BJ (cell line): ENCODE results near the gene UNK. TPM values are rescaled to one million over a fixed set of nuclear protein-coding genes. Genes with fewer than 3 reads are reported as not detected.
"Not testable (repeated sequence)": the region's sequence is repeated elsewhere in the genome, so short reads cannot be mapped to it uniquely, and the experiment has no call there.

ENCODE experiments used
- CTCF ChIA-PET: fragments of 350-600 bp; formaldehyde crosslinking; extraction: SDS; loops from one replicate; lab custom pipeline; 2021; ENCODE audit warnings: antibody characterized with exemption, inconsistent platforms; lab: Yijun Ruan, JAX
- POLR2A ChIA-PET: fragments of 300-600 bp; sonication (Branson Sonifier 250); formaldehyde crosslinking; extraction: SDS; loops from one replicate; lab custom pipeline; 2021; ENCODE audit warnings: antibody characterized with exemption; lab: Charles Lee
- DNase-seq: peaks from one replicate; pipeline ENCODE4 v3.0.0-alpha.2; 2011; ENCODE audit warnings: low read depth
- H3K27me3 ChIP-seq: 2 replicates; pipeline ENCODE4 v1.6.0; 2011; ENCODE audit warnings: low read length; ENCODE audit not compliant: control insufficient read depth, insufficient read depth
- H3K36me3 ChIP-seq: 2 replicates; pipeline ENCODE4 v1.5.1; 2011; ENCODE audit warnings: low read length; ENCODE audit not compliant: control insufficient read depth, insufficient read depth
- H3K4me3 ChIP-seq: 2 replicates; pipeline ENCODE4 v1.5.1; 2011; ENCODE audit warnings: low read depth, mild to moderate bottlenecking, control low read depth, low read length
- CTCF ChIP-seq: IDR thresholded peaks from 2 replicates; pipeline ENCODE4 v1.5.1; 2011; ENCODE audit warnings: low read depth, mild to moderate bottlenecking, control low read depth, inconsistent platforms, low read length, moderate library complexity; ENCODE audit not compliant: insufficient read depth
- polyA plus RNA-seq: library from polyadenylated mRNA; depleted of rRNA; stranded (reverse); fragments of >200 nt; gene quantifications from 2 replicates; pipeline ENCODE4 v1.2.3, GENCODE V29; 2011

Gene UNK
- polyA plus RNA-seq, 1 experiment, result 7.2 TPM

GRCh38 chr17:75864448-75864871 is 79.9 kb downstream of the UNK start:
- Histone ChIP-seq H3K4me3 (no peak overlapping the region), H3K27me3 (no peaks in the 10 kb centered on the region), H3K36me3 (no peaks in the 10 kb centered on the region)
- DNase-seq, result peak; percentile 63
- ChIA-PET CTCF (interaction anchor here (1.0 to 1.8 kb wide), 3 partner anchors 9 to 25 kb away, joined by 3 to 8 read pairs (median 6); partner anchors contain the start of gene WBP2), POLR2A (interaction anchor here (0.5 kb wide), 1 partner anchor 32 kb away, joined by 3 read pairs; the partner anchor contains the start of gene TRIM65)
- no peak for TF ChIP-seq CTCF

- CTCF ChIA-PET, result interaction anchor here (1.0 to 1.8 kb wide), 3 partner anchors 9 to 25 kb away, joined by 3 to 8 read pairs (median 6); partner anchors contain the start of gene WBP2
- POLR2A ChIA-PET, result not testable (repeated sequence)
Measured at GRCh38 chr17:75864887-75865286, 80.3 kb downstream of the UNK start.

GRCh38 chr17:75865404-75866188 is 81.0 kb downstream of the UNK start:
- CTCF ChIA-PET, result interaction anchor here (1.3 to 1.8 kb wide), 2 partner anchors 10 to 24 kb away, joined by 3 to 6 read pairs; partner anchors contain the start of gene WBP2
- DNase-seq, POLR2A ChIA-PET, H3K27me3 ChIP-seq, H3K4me3 ChIP-seq, H3K36me3 ChIP-seq: not testable (repeated sequence)

More at GRCh38 chr17:75864887-75865286, 80.3 kb downstream of the UNK start:
- H3K36me3 ChIP-seq, H3K4me3 ChIP-seq, H3K27me3 ChIP-seq, DNase-seq: not testable (repeated sequence)

- POLR2A ChIA-PET, H3K4me3 ChIP-seq, H3K36me3 ChIP-seq, H3K27me3 ChIP-seq, DNase-seq: not testable (repeated sequence)
- CTCF ChIA-PET, result interaction anchor here (1.0 kb wide), 1 partner anchor 115 kb away, joined by 3 read pairs; no protein-coding TSS in a partner anchor
Measured at GRCh38 chr17:75868730-75869281, 84.2 kb downstream of the UNK start.

GRCh38 chr17:75869282-75870141 is 84.9 kb downstream of the UNK start:
- ChIA-PET CTCF (interaction anchor here (0.9 to 4.2 kb wide), 4 partner anchors 8 to 116 kb away, joined by 3 to 26 read pairs (median 6); partner anchors contain the start of gene WBP2), POLR2A (no interaction called here)
- DNase-seq, result no peak
- Histone ChIP-seq H3K36me3 (no peaks in the 10 kb centered on the region), H3K27me3 (no peaks in the 10 kb centered on the region), H3K4me3 (no peak overlapping the region)
- no peak for TF ChIP-seq CTCF

- POLR2A ChIA-PET, H3K4me3 ChIP-seq, DNase-seq, H3K36me3 ChIP-seq, H3K27me3 ChIP-seq: not testable (repeated sequence)
- CTCF ChIA-PET, result interaction anchor here (0.9 to 4.2 kb wide), 3 partner anchors 9 to 16 kb away, joined by 4 to 26 read pairs (median 7); partner anchors contain the start of gene WBP2
Measured at GRCh38 chr17:75870228-75870627, 85.6 kb downstream of the UNK start.
